Stimulated activated CD8-positive, alpha-beta memory T cell treated with anti-CD3 and anti-CD28 coated beads, Interleukin-4, amount 100 ng/mL, for 24 hours (primary cell): ENCODE results near the gene ZBTB22.
A peak's percentile ranks its signal among the peaks of the same experiment; 100 is the strongest.
"Not testable (repeated sequence)": the region's sequence is repeated elsewhere in the genome, so short reads cannot be mapped to it uniquely, and the experiment has no call there.

Experiments used
- DNase-seq: peaks from one replicate; pipeline ENCODE4 v3.0.0-alpha.2; 2020; ENCODE audit warnings: low read depth

The ZBTB22 gene

DNA sequence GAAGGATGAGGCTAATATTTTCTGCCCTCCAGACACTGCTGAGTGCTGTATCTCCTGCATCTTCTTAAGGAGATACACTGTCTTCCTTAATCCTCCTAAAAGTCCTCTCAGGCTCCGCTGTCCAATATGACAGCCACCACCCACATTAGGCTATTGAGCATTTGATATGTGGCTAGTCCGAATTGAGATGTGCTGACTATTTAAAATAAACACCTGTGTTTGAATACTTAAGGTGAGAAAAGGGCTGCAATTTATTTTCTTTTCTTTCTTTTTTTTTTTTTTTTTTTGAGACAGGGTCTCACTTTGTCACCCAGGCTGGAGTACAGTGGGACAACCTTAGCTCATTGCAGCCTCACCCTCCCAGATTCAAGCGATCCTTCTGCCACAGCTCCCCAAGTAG is 15.7 kb downstream of the ZBTB22 start:
- DNase-seq: no peak

- peak; percentile 90 for DNase-seq
These were observed 18.2 kb downstream of the ZBTB22 start for GRCh38 chr6:33299237-33299944.

DNA sequence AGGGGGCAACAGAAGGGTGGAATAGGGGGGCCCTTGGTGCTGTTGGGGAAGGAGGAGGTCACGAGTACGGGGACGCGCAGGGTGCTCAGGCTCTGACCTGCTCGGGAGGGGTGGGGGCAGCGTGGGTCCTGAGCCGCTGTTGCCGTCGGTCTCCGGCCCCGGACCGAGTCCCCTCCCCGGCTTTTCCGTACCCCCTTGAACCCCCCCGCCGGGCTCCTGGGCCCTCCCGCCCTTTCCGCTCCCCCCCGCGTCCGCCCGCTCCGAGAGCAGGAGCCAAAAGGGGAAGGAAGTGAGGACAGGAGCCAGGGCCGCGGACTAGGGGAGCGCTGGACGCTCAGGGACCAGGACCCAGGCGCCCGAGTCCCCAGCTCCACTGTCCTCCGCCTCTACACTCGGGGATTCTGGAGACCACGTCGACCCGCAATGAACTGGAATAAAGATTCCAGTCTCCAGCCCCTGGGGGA is 18.7 kb downstream of the ZBTB22 start, which contains the start of gene RGL2:
TSS of gene RGL2 (minus strand) at position 170 of the 464 bp plus-strand sequence. CDS start 332 bp downstream, outside the sequence.
- no peak for DNase-seq

DNA sequence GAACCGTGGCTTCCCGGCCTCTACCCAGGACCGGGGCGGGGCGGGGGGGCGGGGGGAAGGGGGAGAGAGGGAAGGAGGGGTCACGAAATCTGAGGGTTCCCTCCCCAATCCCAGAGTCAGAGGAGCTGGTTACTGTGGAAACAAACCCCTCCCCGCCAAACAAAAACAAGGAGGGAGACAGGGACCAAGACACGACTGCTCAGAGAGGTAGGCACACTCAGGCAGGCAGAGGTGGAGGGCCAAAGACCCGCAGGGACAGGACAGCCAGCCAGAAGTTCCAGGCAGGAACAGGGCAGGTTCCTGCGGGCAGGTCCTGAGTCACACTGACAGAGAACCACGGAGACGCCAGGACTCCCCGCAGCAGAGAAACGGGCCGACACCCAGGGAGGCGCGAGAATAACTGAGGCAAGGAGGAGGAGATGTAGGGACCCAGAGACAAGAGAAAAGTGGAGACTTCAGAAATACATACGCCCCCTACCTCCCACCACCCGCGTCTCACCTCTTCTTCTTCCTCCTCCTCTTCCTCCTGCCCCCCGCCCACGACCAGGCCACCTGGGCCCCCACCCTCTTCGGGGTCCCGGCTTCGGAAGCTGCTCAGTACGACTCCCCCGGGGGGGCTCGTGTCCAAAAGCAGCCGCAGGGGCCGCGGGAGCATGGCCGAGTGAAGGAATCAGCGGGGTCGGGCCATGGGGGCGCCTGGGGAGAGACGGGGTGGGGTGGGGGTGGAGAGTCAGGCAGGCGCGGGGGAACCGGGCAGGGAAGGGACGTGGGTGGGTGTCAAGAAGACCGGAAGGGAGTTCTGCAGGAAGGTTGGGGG is 19.4 kb downstream of the ZBTB22 start:
- no peak for DNase-seq

- DNase-seq: no peak
These were observed 20.1 kb downstream of the ZBTB22 start for GRCh38 chr6:33297406-33297955.

- no peak for DNase-seq
These were observed 20.6 kb downstream of the ZBTB22 start for GRCh38 chr6:33296797-33297405.

GRCh38 chr6:33295621-33296369 is 21.7 kb downstream of the ZBTB22 start:
- DNase-seq: no peak

GRCh38 chr6:33294086-33294823 is 23.3 kb downstream of the ZBTB22 start:
- no peak for DNase-seq

GRCh38 chr6:33292996-33293682 is 24.4 kb downstream of the ZBTB22 start:
- no peak for DNase-seq

DNA sequence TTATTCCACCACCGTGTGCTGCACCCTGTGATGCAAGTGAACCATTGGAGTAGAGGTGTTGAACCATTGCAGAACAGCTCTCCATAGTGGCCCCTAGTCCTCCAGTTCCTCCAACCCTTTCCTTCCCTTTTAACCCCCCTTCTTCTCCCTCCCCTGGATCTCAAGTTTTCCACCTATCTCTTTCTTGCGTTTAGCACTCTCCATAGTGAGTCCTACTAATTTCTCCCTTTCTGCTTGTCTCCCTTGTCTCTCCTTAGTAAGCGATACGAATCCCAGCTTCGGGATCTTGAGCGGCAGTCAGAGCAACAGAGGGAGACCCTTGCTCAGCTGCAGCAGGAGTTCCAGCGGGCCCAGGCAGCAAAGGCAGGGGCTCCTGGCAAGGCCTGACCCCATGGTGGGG is 27.1 kb downstream of the ZBTB22 start:
- DNase-seq: no peak

- DNase-seq: no peak
These were observed 27.7 kb downstream of the ZBTB22 start for GRCh38 chr6:33289784-33290315.

DNA sequence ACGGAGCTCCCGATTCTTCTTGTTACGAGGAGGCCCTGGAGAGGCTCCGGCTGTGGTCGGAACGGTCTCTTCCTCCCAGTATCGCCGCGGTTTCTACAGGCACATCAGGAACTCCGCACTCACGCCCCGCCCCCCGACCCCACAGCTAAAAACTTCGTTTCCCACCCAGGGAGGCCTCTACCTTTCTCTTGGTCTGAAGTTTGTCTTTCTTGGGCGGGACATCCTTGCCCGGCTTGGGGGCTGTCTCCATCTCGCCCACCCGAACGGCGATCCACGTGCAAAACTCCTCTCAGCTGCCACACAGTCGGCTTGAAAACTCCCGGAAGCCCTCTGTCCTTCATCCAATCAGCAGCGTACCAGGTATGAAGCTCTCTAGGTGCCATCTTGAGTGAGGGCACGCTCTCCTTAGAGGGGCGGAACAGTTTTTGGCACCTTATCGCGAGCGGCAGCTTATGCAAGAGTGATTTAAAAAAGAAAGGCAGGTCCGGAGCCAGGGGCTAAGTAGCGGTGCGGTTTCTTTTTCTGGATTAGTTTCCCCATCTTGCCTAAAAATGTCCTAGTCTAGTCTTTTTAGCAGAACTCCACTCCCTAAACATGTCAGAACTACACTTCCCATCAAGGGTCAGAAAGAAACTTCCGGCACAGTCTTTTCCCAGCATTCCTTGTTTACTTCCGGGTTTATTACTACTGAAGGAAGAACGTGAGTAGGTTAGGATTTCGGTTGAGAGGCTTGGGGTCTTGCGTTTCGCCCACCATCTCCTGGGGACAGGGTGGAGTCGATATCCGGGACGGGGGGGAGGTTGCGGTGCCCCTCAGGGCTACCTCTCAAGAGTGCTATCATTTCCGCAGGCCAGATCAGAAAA is 28.4 kb downstream of the ZBTB22 start, which contains the start of the genes PFDN6 and WDR46:
TSS of gene PFDN6 (plus strand) at position 681 of the 863 bp plus-strand sequence. CDS start 256 bp downstream, outside the sequence.
TSS of gene WDR46 (minus strand) at position 319 of the 863 bp plus-strand sequence. CDS start at position 250, 69 bp downstream.
- peak; percentile 71 for DNase-seq

- DNase-seq: no peak
These were observed 29.2 kb downstream of the ZBTB22 start for GRCh38 chr6:33288141-33288920.

GRCh38 chr6:33286946-33287914 is 30.3 kb downstream of the ZBTB22 start:
- no peak for DNase-seq

- not testable (repeated sequence) for DNase-seq
These were observed 32.3 kb downstream of the ZBTB22 start for GRCh38 chr6:33285214-33285613.

GRCh38 chr6:33280539-33280938 is 37.0 kb downstream of the ZBTB22 start:
- DNase-seq: no peak
